ENCODE data around the gene DLGAP1.

DNA sequence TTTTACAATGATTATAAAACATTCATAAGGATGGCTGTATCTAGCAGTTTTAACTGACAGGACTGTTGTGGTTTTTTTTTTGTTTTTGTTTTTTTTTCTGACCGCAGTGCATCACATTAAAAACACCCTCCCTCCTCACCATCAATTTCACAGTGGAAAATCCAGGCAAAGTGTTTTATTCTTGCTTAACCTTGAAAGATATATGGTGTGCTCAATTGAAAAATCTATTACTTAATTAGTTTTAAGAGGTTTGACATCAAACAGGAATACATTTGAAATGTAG is 250.7 kb downstream of the DLGAP1 start:
- TF ChIP-seq, protein P1, sequence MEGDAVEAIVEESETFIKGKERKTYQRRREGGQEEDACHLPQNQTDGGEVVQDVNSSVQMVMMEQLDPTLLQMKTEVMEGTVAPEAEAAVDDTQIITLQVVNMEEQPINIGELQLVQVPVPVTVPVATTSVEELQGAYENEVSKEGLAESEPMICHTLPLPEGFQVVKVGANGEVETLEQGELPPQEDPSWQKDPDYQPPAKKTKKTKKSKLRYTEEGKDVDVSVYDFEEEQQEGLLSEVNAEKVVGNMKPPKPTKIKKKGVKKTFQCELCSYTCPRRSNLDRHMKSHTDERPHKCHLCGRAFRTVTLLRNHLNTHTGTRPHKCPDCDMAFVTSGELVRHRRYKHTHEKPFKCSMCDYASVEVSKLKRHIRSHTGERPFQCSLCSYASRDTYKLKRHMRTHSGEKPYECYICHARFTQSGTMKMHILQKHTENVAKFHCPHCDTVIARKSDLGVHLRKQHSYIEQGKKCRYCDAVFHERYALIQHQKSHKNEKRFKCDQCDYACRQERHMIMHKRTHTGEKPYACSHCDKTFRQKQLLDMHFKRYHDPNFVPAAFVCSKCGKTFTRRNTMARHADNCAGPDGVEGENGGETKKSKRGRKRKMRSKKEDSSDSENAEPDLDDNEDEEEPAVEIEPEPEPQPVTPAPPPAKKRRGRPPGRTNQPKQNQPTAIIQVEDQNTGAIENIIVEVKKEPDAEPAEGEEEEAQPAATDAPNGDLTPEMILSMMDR (IDR thresholded peaks at IDR 0.05), result no peak
- no peak for TF ChIP-seq ZFX (IDR thresholded peaks at IDR 0.05; ENCODE audit: borderline replicate concordance)
